ENCODE data around the gene GPR156. TPM values are rescaled to one million over a fixed set of nuclear protein-coding genes. Genes with fewer than 3 reads are reported as not detected.

The GPR156 gene
- total and polyA plus RNA-seq, 8 donors: 0.13 to 0.89 (median 0.37) TPM; not detected in 5

DNA sequence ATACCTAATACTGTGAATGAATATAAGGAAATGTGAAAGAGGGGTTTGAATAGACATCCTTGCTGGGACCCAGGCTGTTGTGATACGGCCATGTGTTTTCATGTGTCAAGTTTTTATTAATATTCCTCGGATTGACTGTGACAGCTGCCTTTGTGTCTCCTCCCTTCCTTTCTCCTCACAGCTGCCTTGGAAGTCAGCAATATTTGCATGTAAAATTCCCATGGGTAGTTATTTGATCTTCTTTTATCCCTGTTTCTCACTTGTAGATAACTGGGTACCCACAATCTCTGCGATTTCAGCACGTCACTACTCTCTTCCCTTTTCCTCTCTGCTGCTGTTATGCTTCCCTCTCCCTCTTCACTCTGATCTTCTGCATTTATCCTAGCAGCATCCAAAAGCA is 9.4 kb downstream of the GPR156 start:
- H3K4me1 ChIP-seq: peaks cover 0 to 13% (median 9%) of the 10 kb centered on the region in 4 donors
- 37 to 46% (median 40%) methylated on average over 4 of the region's 4 CpGs for WGBS, 5 donors
- DNase-seq: no peak
- TF ChIP-seq EP300 (IDR thresholded peaks at IDR 0.05) (no peak), POLR2AphosphoS5 (IDR thresholded peaks at IDR 0.05) (no peak), POLR2A (IDR thresholded peaks at IDR 0.05) (no peak)
- TF ChIP-seq, protein P1, sequence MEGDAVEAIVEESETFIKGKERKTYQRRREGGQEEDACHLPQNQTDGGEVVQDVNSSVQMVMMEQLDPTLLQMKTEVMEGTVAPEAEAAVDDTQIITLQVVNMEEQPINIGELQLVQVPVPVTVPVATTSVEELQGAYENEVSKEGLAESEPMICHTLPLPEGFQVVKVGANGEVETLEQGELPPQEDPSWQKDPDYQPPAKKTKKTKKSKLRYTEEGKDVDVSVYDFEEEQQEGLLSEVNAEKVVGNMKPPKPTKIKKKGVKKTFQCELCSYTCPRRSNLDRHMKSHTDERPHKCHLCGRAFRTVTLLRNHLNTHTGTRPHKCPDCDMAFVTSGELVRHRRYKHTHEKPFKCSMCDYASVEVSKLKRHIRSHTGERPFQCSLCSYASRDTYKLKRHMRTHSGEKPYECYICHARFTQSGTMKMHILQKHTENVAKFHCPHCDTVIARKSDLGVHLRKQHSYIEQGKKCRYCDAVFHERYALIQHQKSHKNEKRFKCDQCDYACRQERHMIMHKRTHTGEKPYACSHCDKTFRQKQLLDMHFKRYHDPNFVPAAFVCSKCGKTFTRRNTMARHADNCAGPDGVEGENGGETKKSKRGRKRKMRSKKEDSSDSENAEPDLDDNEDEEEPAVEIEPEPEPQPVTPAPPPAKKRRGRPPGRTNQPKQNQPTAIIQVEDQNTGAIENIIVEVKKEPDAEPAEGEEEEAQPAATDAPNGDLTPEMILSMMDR (IDR thresholded peaks at IDR 0.05): no peak
- H3K27me3 ChIP-seq: no peaks in the 10 kb centered on the region
- no peak overlapping the region for H3K27ac ChIP-seq
- intact Hi-C loops (cut with DNase I; ENCODE audit: low total_unique reads): no loop called here
- H3K9me3 ChIP-seq: no peaks in the 10 kb centered on the region
- no peaks in the 10 kb centered on the region for H3K36me3 ChIP-seq
- H3K4me3 ChIP-seq: no peak overlapping the region

DNA sequence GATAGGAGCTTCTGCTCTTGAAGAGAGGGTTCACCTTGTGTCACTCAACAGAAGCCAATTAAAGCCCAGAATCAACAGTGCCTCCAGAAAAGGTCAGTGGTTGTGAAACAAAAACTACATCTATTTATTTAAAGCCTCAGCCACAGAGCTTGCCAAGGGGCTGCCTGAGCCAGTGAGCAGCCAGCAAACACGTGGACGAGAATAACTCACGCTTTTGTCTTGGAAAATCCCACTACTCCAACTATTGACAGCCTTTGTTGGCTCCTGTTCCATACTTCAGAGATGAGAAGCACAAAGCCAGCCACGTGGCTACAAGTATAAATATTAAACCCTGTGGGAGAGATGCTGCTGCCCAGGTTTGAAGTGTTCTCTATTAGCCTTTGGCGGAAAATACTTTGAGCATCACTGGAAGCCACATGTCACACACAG is 10.3 kb downstream of the GPR156 start:
- no peak overlapping the region for H3K4me3 ChIP-seq
- H3K27me3 ChIP-seq: no peaks in the 10 kb centered on the region
- WGBS, 5 donors: 18 to 32% (median 26%) methylated on average over 5 of the region's 5 CpGs

DNA sequence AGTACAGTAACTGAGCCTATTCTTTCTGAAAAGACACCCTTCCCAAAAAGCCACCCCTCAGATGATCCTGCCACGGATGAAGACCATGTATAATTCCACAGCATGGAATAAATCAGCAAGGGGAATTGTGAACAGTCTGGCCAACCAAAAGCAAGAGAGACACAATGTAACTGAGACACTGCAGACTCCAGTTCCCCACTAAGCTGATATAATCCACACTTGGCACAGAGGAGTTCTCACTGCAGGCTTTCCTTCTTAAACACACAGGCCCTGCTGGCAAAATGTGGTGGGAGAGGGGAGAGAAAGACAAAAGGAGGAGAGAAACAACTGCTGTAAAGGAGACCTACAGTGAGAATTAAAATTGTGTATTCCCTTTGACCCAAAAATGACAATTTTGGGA is 12.7 kb downstream of the GPR156 start:
- no peaks in the 10 kb centered on the region for H3K36me3 ChIP-seq
- no peak overlapping the region for H3K27ac ChIP-seq
- 44 to 58% (median 56%) methylated on average over 1 of the region's 1 CpG for WGBS, 5 donors
- intact Hi-C loops (cut with DNase I; ENCODE audit: low total_unique reads): no loop called here
- no peaks in the 10 kb centered on the region for H3K9me3 ChIP-seq
- TF ChIP-seq POLR2A (IDR thresholded peaks at IDR 0.05) (no peak), POLR2AphosphoS5 (IDR thresholded peaks at IDR 0.05) (no peak), EP300 (IDR thresholded peaks at IDR 0.05) (no peak)
- TF ChIP-seq, protein P1 (IDR thresholded peaks at IDR 0.05): no peak
- no peak overlapping the region for H3K4me3 ChIP-seq
- H3K27me3 ChIP-seq: no peaks in the 10 kb centered on the region
- DNase-seq: peak in 1 of 2 donors; percentile 56
- peaks cover 0 to 13% (median 9%) of the 10 kb centered on the region in 4 donors for H3K4me1 ChIP-seq

More for the DNA sequence above, 10.3 kb downstream of the GPR156 start:
- intact Hi-C loops (cut with DNase I; ENCODE audit: low total_unique reads): no loop called here
- TF ChIP-seq POLR2AphosphoS5 (IDR thresholded peaks at IDR 0.05): peak in 1 of 3 donors; percentile 29
- TF ChIP-seq, protein P1 (IDR thresholded peaks at IDR 0.05): no peak
- H3K27ac ChIP-seq: no peak overlapping the region
- DNase-seq: peak; percentile 50 to 61
- H3K4me1 ChIP-seq: peaks cover 0 to 13% (median 9%) of the 10 kb centered on the region in 4 donors
- H3K9me3 ChIP-seq: no peaks in the 10 kb centered on the region
- H3K36me3 ChIP-seq: no peaks in the 10 kb centered on the region

DNA sequence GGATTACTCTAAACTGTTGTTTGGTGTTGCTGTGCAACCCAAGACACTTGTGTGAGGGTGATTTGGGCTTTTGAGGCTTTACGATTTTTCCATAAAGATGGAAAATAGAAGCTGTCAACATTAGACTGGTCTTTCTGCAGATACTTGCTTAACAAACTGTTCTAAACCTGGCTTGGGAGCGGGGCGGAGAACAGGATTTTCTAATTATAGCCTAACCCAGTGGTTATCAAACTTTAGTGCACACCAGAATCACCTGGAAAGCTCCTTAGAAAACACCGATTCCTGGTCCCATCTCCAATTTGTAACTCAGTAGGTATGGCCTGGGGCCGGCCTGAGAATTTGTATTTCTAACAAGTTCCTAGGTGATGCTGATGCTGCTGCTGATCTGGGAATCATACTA is 19.0 kb downstream of the GPR156 start:
- Histone ChIP-seq H3K27ac (no peak overlapping the region), H3K4me1 (no peaks in the 10 kb centered on the region), H3K4me3 (no peak overlapping the region), H3K9me3 (no peaks in the 10 kb centered on the region), H3K36me3 (no peaks in the 10 kb centered on the region), H3K27me3 (no peaks in the 10 kb centered on the region)
- intact Hi-C loops (cut with DNase I; ENCODE audit: low total_unique reads): no loop called here
- WGBS, 5 donors: 67 to 89% (median 79%) methylated on average over 5 of the region's 5 CpGs
- TF ChIP-seq, protein P1 (IDR thresholded peaks at IDR 0.05): no peak
- no peak for TF ChIP-seq POLR2A (IDR thresholded peaks at IDR 0.05)
- TF ChIP-seq POLR2AphosphoS5 (IDR thresholded peaks at IDR 0.05): no peak
- no peak for TF ChIP-seq EP300 (IDR thresholded peaks at IDR 0.05)
- no peak for DNase-seq
